Upper lobe of left lung (tissue), 4 donors: ENCODE results near the gene APBB2.

Experiments
- EP300 ChIP-seq, 4 donors: sonication (generic); formaldehyde crosslinking; IDR thresholded peaks; one replicate each; pipeline ENCODE4 v1.5.1; 2017; ENCODE audit warnings: antibody characterized with exemption in 4 of 4, control low read depth in 2 of 4
- TF ChIP-seq, protein P1 (sequence below), 6 experiments: fragments of 450-650 bp in 4 of 6; fragments of 200-600 bp in 2 of 6; sonication (generic) in 2 of 6; IDR thresholded peaks; one replicate each; pipeline ENCODE4 v1.5.1; 2016 to 2019; ENCODE audit warnings: antibody characterized with exemption in 6 of 6

DNA sequence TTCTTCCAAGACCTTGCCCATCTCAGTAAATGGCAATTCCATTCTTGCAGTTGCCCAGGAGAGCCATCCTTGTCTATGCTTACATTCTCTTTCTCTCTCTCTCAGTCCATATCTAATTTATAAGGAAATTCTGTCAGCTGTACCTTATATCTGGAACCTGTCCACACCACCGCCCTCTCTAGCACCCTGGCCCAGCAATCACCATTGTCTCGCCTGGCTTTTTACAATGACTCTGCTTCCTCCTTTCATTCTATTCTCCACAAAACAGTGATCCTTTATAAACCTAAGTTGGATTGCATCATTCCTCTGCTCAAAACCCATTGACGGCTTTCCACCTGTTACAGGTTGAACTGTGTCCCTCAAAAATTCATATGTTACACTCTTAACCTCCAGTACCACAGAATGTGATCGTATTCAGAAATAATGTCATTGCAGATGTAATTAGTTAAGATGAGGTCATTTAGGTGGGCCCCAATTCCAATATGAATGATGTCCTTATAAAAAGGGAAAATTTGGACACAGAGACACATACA is 31.3 kb downstream of the APBB2 start:
- TF ChIP-seq, protein P1, sequence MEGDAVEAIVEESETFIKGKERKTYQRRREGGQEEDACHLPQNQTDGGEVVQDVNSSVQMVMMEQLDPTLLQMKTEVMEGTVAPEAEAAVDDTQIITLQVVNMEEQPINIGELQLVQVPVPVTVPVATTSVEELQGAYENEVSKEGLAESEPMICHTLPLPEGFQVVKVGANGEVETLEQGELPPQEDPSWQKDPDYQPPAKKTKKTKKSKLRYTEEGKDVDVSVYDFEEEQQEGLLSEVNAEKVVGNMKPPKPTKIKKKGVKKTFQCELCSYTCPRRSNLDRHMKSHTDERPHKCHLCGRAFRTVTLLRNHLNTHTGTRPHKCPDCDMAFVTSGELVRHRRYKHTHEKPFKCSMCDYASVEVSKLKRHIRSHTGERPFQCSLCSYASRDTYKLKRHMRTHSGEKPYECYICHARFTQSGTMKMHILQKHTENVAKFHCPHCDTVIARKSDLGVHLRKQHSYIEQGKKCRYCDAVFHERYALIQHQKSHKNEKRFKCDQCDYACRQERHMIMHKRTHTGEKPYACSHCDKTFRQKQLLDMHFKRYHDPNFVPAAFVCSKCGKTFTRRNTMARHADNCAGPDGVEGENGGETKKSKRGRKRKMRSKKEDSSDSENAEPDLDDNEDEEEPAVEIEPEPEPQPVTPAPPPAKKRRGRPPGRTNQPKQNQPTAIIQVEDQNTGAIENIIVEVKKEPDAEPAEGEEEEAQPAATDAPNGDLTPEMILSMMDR (IDR thresholded peaks at IDR 0.05): no peak
- no peak for TF ChIP-seq EP300 (IDR thresholded peaks at IDR 0.05)
